GM12801 (cell line): ENCODE data around the gene CEACAM21.

Experiments used
- CTCF ChIP-seq: IDR thresholded peaks from one replicate; pipeline ENCODE4 v1.5.1; 2011; ENCODE audit warnings: control low read depth; ENCODE audit not compliant: insufficient read length; ENCODE audit errors: extremely low read depth

CEACAM21 gene

GRCh38 chr19:41597600-41598041, 21.7 kb downstream of the CEACAM21 start:
- TF ChIP-seq CTCF = no peak

- no peak for TF ChIP-seq CTCF
These were observed 23.4 kb downstream of the CEACAM21 start for GRCh38 chr19:41599175-41599966.

- no peak for TF ChIP-seq CTCF
These were observed 25.8 kb downstream of the CEACAM21 start for GRCh38 chr19:41601771-41602170.

- no peak for TF ChIP-seq CTCF
These were observed 28.9 kb downstream of the CEACAM21 start for GRCh38 chr19:41604831-41605230.

- TF ChIP-seq CTCF = no peak
These were observed 30.4 kb downstream of the CEACAM21 start for GRCh38 chr19:41606215-41606837.

- TF ChIP-seq CTCF = no peak
These were observed 31.7 kb downstream of the CEACAM21 start for GRCh38 chr19:41607668-41608067.

- TF ChIP-seq CTCF = no peak
These were observed 34.8 kb downstream of the CEACAM21 start for GRCh38 chr19:41610789-41611188.
